ENCODE measurements around the gene KIRREL3.

Gene KIRREL3

DNA sequence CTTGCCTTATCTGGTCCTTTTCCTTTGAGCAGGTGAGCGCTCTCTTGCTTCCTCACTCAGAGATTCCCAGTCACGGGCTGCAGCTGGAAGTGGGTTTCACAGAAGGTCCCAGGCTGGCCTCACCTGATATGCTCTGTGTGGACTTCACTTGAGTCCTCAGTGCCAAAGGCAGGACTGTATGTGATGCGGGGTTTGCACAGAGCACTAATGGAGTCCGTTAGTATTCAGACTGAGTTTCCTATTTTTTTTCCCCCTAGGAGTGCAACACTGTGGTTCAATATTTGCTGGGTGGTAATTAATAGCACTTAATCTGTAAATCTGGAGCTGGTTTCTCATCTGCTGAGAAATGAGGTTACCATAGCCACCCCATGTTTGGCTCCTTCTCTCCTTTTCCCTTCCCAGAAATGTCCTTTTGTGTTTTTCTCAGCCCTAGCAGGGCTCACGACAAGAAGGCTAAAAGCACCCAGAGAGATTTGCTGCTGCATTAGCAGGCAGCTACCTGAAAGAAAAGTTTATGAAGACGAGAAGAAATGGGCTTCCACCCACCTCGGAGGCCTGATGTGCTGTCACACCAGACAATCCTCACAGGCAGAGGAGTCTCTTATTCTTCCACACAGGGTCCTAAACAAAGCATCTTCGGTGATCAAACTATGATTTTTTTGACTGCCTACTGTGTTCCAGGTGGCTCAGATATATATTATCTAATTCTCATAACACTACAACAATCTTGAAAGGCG, 262.1 kb downstream of the KIRREL3 start:
- DNase-seq (ENCODE audit: low read depth in 1 of 2, low spot score in 1 of 2) = no peak
- Histone ChIP-seq H3K4me3 (replicated peaks; ENCODE audit: insufficient read depth, low read length) (no peak overlapping the region), H3K27ac (replicated peaks) (no peak overlapping the region), H3K27me3 (ENCODE audit: insufficient read depth, poor library complexity, severe bottlenecking) (peaks cover 7% of the 10 kb centered on the region)
- TF ChIP-seq, protein P1, sequence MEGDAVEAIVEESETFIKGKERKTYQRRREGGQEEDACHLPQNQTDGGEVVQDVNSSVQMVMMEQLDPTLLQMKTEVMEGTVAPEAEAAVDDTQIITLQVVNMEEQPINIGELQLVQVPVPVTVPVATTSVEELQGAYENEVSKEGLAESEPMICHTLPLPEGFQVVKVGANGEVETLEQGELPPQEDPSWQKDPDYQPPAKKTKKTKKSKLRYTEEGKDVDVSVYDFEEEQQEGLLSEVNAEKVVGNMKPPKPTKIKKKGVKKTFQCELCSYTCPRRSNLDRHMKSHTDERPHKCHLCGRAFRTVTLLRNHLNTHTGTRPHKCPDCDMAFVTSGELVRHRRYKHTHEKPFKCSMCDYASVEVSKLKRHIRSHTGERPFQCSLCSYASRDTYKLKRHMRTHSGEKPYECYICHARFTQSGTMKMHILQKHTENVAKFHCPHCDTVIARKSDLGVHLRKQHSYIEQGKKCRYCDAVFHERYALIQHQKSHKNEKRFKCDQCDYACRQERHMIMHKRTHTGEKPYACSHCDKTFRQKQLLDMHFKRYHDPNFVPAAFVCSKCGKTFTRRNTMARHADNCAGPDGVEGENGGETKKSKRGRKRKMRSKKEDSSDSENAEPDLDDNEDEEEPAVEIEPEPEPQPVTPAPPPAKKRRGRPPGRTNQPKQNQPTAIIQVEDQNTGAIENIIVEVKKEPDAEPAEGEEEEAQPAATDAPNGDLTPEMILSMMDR (IDR thresholded peaks at IDR 0.05; ENCODE audit: insufficient read depth, low read length) = no peak
- TF ChIP-seq SPI1 (IDR thresholded peaks at IDR 0.05; ENCODE audit: borderline replicate concordance, low read depth) = no peak
- no peak for TF ChIP-seq GABPA (IDR thresholded peaks at IDR 0.05; ENCODE audit: low read depth)
- no peak for TF ChIP-seq POLR2AphosphoS5 (IDR thresholded peaks at IDR 0.05; ENCODE audit: low read depth)
- TF ChIP-seq REST (IDR thresholded peaks at IDR 0.05; ENCODE audit: insufficient replicate concordance, low read depth) = no peak

DNA sequence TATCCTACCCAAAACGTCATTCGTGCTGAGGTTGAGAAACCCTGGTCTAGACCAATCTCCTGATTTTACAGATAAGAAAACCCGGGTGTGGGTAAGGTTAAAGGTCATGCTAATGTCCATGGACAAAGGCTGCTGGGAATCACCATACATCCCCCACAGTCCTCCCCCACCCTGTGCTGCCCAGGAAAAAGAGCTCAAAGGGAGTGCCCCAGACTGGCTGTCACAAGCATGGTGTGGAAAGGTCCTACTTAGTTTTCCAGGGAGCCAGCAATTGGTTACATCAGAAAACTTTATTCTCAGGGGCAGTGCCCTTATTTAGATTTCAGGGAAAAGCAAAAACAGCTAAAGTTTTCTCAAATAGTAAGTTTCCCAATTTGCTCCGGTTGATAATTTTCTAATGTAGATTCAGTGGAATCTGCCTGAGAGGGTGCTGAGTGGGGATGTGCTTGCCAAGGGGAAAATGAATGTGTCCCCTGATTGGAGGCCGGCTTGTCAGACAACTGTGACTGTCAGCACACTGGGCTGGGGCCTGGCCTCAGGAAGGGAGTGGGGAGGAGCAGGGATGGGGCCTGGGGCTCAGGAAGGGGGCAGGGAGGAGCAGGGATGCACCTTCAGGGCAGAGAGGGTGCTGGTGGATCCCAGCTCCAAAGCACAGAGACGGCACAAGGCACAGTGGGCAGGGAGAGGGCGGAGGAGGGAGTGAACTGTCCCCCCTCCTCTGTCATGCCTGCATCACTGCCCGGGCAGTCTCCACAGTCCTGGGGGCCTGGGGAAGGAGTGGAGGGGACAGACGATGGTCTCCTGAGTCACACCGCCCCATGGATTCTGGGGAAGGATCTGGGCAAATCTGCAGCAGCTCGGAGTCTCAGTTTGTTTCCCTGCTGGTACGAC, 263.6 kb downstream of the KIRREL3 start:
- Histone ChIP-seq H3K4me3 (replicated peaks; ENCODE audit: insufficient read depth, low read length) (no peak overlapping the region), H3K27me3 (ENCODE audit: insufficient read depth, poor library complexity, severe bottlenecking) (peaks cover 9% of the 10 kb centered on the region)

More for the DNA sequence above, 263.6 kb downstream of the KIRREL3 start:
- DNase-seq (ENCODE audit: low read depth in 1 of 2, low spot score in 1 of 2) = no peak
- no peak overlapping the region for H3K27ac ChIP-seq (replicated peaks)
- TF ChIP-seq POLR2AphosphoS5 (IDR thresholded peaks at IDR 0.05; ENCODE audit: low read depth) = no peak
- TF ChIP-seq GABPA (IDR thresholded peaks at IDR 0.05; ENCODE audit: low read depth) = no peak
- TF ChIP-seq, protein P1 (IDR thresholded peaks at IDR 0.05; ENCODE audit: insufficient read depth, low read length) = no peak
- TF ChIP-seq SPI1 (IDR thresholded peaks at IDR 0.05; ENCODE audit: borderline replicate concordance, low read depth) = no peak
- no peak for TF ChIP-seq REST (IDR thresholded peaks at IDR 0.05; ENCODE audit: insufficient replicate concordance, low read depth)

Measured in HL-60 (cell line).